T47D (cell line): ENCODE data around the gene ALG9.
A peak's percentile ranks its signal among the peaks of the same experiment; 100 is the strongest.

Experiments
- DNase-seq, 2 experiments: peaks; one replicate each; pipeline versions ENCODE4 v3.0.0 to v3.0.0-alpha.2; 2011 to 2012; ENCODE audit warnings: low read depth in 1 of 2, low spot score in 1 of 2
- JUND ChIP-seq: IDR thresholded peaks from 2 replicates; pipeline ENCODE4 v1.6.1; 2012; ENCODE audit warnings: low read depth
- in situ Hi-C: cut with HindIII; loops from 2 replicates; pipeline ENCODE4 v1.10.0; 2016; ENCODE audit warnings: low sequenced_read_pairs, low pct_unique_long_range_greater_than_20kb

Gene ALG9

GRCh38 chr11:111870886-111871692 lies at the start of gene ALG9:
Gene ALG9 (minus strand): TSS chr11:111871581. CDS start chr11:111871482, 99 bp downstream.
- no peak for TF ChIP-seq JUND
- in situ Hi-C loops: no loop called here
- DNase-seq: peak; percentile 81 to 90

GRCh38 chr11:111920908-111921307 lies 49.5 kb upstream of the ALG9 start:
- TF ChIP-seq JUND: no peak
- in situ Hi-C loops: no loop called here
- no peak for DNase-seq

GRCh38 chr11:111918390-111919256 lies 47.2 kb upstream of the ALG9 start, which contains the start of gene C11orf52:
Gene C11orf52 (plus strand): TSS chr11:111918913. CDS start chr11:111918973, 60 bp downstream.
- DNase-seq: peak; percentile 81 to 98
- in situ Hi-C loops: no loop called here
- no peak for TF ChIP-seq JUND

- no peak for DNase-seq
- no peak for TF ChIP-seq JUND
- in situ Hi-C loops: no loop called here
These were observed 46.4 kb upstream of the ALG9 start for GRCh38 chr11:111917788-111918187.

- TF ChIP-seq JUND: no peak
- in situ Hi-C loops: no loop called here
- no peak for DNase-seq
These were observed 45.9 kb upstream of the ALG9 start for GRCh38 chr11:111917312-111917711.

GRCh38 chr11:111916768-111917167 lies 45.4 kb upstream of the ALG9 start:
- no peak for DNase-seq
- in situ Hi-C loops: no loop called here
- no peak for TF ChIP-seq JUND

GRCh38 chr11:111913997-111914396 lies 42.6 kb upstream of the ALG9 start:
- in situ Hi-C loops: no loop called here
- peak in 1 of 2 experiments; percentile 26 for DNase-seq
- no peak for TF ChIP-seq JUND

GRCh38 chr11:111913031-111913861 lies 41.9 kb upstream of the ALG9 start:
- in situ Hi-C loops: no loop called here
- TF ChIP-seq JUND: no peak
- no peak for DNase-seq

GRCh38 chr11:111912535-111912934 lies 41.2 kb upstream of the ALG9 start, which contains the start of gene HSPB2:
Gene HSPB2 (plus strand): TSS chr11:111912734. CDS start chr11:111912830, 96 bp downstream.
- in situ Hi-C loops: no loop called here
- no peak for DNase-seq
- no peak for TF ChIP-seq JUND

- in situ Hi-C loops: no loop called here
- peak in 1 of 2 experiments; percentile 75 for DNase-seq
- no peak for TF ChIP-seq JUND
These were observed 40.4 kb upstream of the ALG9 start, which contains the start of gene CRYAB for GRCh38 chr11:111911563-111912401. Gene CRYAB (minus strand): TSS chr11:111911770. CDS start chr11:111911724, 46 bp downstream.
